GM12891 (cell line): ENCODE data around the gene ASB6.

ENCODE experiments used
- POLR2A ChIP-seq: IDR thresholded peaks from 2 replicates; pipeline ENCODE4 v1.6.1; 2011; ENCODE audit warnings: low read depth, low read length, control low read depth
- POLR2AphosphoS5 ChIP-seq: IDR thresholded peaks from 2 replicates; pipeline ENCODE4 v1.6.1; 2011; ENCODE audit warnings: low read depth, low read length, control low read depth
- TAF1 ChIP-seq: IDR thresholded peaks from 2 replicates; pipeline ENCODE4 v1.6.1; 2011; ENCODE audit warnings: low read depth, low read length, control low read depth

GRCh38 chr9:129623331-129623730 is 18.6 kb downstream of the ASB6 start:
- TF ChIP-seq TAF1 (no peak), POLR2A (no peak), POLR2AphosphoS5 (no peak)
